CD4-positive, alpha-beta T cell treated with Interleukin-10 for 1 hour (primary cell): ENCODE data around the gene GOLPH3L.
"Not testable (repeated sequence)": the region's sequence is repeated elsewhere in the genome, so short reads cannot be mapped to it uniquely, and the experiment has no call there.

Experiments used
- DNase-seq: peaks from one replicate; pipeline ENCODE4 v3.0.0-alpha.2; 2020

GOLPH3L gene

GRCh38 chr1:150613061-150613920, 83.7 kb downstream of the GOLPH3L start:
- DNase-seq: peak; percentile 71

GRCh38 chr1:150612014-150612345, 85.0 kb downstream of the GOLPH3L start:
- no peak for DNase-seq

- no peak for DNase-seq
Observed at GRCh38 chr1:150610576-150610975, 86.4 kb downstream of the GOLPH3L start.

- DNase-seq: no peak
Observed at GRCh38 chr1:150609732-150610131, 87.2 kb downstream of the GOLPH3L start.

GRCh38 chr1:150606463-150607142, 90.4 kb downstream of the GOLPH3L start:
- DNase-seq: no peak

GRCh38 chr1:150605451-150605731, 91.6 kb downstream of the GOLPH3L start:
- not testable (repeated sequence) for DNase-seq

- no peak for DNase-seq
Observed at GRCh38 chr1:150604226-150604588, 92.7 kb downstream of the GOLPH3L start.

- DNase-seq: no peak
Observed at GRCh38 chr1:150603711-150604110, 93.2 kb downstream of the GOLPH3L start.

GRCh38 chr1:150602372-150602771, 94.6 kb downstream of the GOLPH3L start:
- DNase-seq: not testable (repeated sequence)

GRCh38 chr1:150601540-150601939, 95.4 kb downstream of the GOLPH3L start:
- no peak for DNase-seq

GRCh38 chr1:150598346-150598745, 98.6 kb downstream of the GOLPH3L start:
- not testable (repeated sequence) for DNase-seq

GRCh38 chr1:150596976-150597375, 100.0 kb downstream of the GOLPH3L start:
- DNase-seq: no peak
